GM12801 (cell line): ENCODE results near the gene IL10.

ENCODE experiments used
- TF ChIP-seq, protein P1 (sequence below): IDR thresholded peaks from one replicate; pipeline ENCODE4 v1.5.1; 2011; ENCODE audit warnings: control low read depth; ENCODE audit not compliant: insufficient read length; ENCODE audit errors: extremely low read depth

Gene IL10

DNA sequence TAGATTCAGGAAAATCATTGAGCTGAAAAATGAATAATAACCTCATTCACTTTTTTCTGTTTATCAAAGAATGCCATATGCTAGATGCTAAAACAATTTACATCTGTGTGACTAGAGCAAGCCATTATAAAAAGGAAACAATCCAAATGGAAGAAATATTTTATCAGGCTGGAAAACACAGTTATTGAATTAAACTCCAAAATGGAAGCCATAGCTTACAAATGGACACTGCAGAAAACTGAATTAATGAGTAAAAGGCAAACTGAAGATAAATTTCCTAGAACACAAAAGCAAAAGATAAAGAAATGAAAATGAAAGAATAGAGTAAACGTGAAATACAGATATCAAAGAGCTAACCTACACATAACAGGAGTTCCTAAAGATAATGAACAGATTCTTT, 33.1 kb upstream of the IL10 start:
- TF ChIP-seq, protein P1, sequence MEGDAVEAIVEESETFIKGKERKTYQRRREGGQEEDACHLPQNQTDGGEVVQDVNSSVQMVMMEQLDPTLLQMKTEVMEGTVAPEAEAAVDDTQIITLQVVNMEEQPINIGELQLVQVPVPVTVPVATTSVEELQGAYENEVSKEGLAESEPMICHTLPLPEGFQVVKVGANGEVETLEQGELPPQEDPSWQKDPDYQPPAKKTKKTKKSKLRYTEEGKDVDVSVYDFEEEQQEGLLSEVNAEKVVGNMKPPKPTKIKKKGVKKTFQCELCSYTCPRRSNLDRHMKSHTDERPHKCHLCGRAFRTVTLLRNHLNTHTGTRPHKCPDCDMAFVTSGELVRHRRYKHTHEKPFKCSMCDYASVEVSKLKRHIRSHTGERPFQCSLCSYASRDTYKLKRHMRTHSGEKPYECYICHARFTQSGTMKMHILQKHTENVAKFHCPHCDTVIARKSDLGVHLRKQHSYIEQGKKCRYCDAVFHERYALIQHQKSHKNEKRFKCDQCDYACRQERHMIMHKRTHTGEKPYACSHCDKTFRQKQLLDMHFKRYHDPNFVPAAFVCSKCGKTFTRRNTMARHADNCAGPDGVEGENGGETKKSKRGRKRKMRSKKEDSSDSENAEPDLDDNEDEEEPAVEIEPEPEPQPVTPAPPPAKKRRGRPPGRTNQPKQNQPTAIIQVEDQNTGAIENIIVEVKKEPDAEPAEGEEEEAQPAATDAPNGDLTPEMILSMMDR, result no peak

DNA sequence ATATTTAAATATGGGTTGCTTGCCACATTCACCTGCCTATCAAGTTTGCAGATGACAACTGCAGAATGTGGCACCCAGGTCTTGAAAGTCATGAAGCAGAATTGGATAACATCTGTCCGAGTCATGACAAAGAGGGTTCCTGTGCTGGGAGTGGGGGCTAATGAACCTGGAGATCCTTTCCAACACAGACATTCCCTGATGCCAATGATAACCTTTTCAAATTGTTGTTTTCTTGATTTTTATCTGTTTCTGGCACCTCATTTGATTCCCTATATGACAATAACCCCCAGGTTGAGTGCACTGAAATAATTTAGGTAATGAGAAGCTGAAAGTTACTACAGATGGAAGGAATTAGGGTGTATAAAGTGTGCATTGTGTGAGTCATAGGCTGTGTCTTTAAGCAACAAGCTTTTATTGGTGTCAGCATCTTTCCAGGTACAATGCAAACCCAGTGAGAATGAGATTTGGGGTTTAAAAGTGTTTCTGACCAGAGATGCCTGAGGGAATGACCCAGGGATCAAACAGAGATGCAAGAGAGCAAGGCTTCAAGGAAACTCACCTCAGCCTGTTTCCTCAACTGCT, 32.0 kb upstream of the IL10 start:
- TF ChIP-seq, protein P1, result no peak

DNA sequence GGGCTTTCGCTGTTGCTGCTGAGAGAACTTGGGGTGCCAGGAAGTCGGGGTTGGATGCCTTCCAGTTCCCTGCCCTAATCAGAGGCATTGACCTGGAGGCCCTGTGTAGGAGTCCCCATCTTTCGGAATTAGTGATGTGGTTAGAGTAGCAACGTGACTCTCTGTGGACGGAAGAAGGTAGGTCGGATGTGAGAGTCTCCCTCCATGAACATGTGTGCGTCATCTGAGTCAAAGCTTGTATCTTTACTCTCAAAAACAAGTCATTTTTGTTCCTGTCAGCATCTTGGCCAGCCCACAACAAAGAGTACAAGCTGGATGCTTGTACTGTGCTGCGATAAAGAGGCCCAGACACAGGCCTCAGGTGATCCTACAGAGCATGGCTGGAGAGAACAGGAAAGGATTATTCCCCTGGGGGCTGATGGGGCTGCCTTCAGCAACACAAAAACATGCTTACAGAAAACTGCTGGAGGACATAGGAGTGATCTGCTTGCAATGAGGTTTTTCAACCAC, 31.0 kb upstream of the IL10 start:
- TF ChIP-seq, protein P1, result no peak

DNA sequence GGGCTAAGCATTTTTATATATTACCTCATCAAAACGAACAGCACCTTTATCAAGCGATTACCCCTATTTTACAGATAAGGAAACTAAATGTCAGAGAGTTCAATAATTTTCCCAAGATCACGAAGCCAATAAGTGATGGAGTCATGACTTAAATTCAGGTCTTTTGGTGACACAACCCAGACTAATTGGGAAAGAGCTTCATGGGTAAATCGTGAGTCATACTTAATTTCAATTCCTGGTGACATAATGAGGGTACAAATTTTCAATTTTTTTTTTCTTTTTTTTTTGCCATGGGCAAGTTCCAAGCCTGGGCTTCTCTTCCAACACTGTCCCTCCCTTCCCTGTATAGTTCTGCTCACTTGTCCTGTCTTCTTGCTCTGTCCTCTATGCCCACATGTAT, 30.1 kb upstream of the IL10 start:
- TF ChIP-seq, protein P1, result no peak

DNA sequence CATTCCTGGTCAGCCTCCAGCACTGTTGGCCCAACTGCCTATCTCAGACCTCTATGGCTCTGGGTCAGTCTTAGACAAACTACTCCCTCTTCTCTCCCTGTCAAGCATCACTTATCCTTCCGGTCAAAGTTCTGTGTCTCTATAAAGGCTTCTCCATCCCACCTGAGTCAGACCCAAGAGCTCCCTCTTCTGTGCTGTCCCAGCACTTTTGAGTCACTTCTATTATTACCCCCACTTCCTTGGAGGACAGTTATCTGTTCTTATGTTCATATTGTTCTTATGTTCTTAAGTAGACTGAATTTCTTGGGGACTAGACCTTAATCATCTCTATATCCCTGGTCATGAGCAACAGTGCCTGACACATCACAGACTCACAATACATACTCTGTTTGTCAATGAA, 29.2 kb upstream of the IL10 start:
- TF ChIP-seq, protein P1, result no peak

DNA sequence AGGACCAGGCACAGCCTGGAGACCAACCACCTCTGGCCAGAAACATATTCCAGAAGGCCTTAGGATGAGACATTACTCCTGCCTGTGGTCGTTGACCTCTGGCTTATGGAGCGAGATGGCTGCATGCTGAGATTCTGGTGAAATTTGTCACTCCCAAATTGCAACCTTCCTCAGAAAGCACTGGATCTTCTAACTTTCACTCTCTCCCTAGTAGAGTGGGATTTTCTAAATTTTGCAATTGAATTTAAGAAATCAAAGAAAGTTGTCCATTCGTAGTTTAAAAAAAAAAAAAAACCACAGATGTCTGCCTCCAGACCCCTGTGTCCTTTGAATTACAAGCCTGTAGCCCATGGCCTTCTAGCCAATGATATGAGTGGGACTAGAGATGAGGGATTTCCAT, 28.6 kb upstream of the IL10 start:
- TF ChIP-seq, protein P1, result no peak

DNA sequence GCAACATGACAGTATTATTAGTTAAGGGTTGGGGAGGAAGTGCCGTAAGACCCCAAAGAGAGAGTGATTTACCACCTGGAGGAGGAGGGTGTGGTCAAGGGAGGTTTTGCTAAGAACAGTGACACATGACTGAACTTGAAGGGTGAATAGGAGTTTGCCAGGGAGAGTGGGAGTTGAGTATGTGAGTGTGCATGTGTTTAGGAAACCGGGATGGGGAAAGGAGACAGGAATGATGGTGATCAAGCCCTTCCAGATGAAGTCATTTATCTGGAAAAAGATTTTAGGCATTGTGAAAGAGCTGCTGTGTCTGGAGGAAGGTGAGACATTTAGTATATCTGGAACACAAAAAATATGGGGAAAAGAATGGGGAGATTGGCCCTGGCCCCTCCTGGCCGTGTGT, 28.1 kb upstream of the IL10 start:
- TF ChIP-seq, protein P1, result no peak
